Measurements from ENCODE around the gene WWOX.
A peak's percentile ranks its signal among the peaks of the same experiment; 100 is the strongest.

The WWOX gene

DNA sequence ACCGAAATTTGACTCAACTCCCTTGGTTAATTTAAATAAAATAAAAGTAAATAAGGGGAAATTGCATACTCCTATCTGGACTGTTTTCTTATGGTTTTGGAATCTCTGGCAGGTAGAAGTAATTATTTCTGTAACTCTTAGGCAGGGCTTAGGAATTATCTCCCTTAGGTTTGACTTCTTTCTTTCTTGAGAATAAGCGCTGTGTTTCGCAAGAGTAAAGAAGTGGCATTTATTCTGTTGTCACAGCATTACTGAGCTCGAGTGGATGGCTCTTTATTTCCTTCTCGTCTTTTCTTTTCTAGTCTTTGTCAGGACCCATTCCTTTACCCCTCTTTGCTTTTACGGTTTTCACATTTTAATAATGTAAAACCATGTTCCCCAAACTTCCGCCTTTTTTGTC is 633.2 kb downstream of the WWOX start:
- Histone ChIP-seq H3K27me3 (replicated peaks; ENCODE audit: insufficient read depth, low read length) (no peaks in the 10 kb centered on the region), H3K27ac (ENCODE audit: low read length) (no peak overlapping the region), H3K9ac (ENCODE audit: low read length) (no peak overlapping the region), H3K4me1 (ENCODE audit: low read length) (peaks cover 47% of the 10 kb centered on the region), H3K36me3 (replicated peaks; ENCODE audit: insufficient read depth, low read length) (no peaks in the 10 kb centered on the region), H3K9me3 (replicated peaks; ENCODE audit: insufficient read depth, low read length) (no peaks in the 10 kb centered on the region), H3K4me3 (ENCODE audit: low read length) (no peak overlapping the region), H3K4me2 (ENCODE audit: low read depth, low read length) (no peak overlapping the region), H3F3A (ENCODE audit: insufficient read depth, low read length) (peaks cover 76% of the 10 kb centered on the region), H3K9me2 (replicated peaks; ENCODE audit: insufficient read depth, low read length) (no peaks in the 10 kb centered on the region), H4K20me1 (ENCODE audit: insufficient read depth, low read length) (peaks cover 87% of the 10 kb centered on the region), H3K79me2 (ENCODE audit: low read length) (peaks cover 99% of the 10 kb centered on the region), H2AFZ (ENCODE audit: low read length) (no peak overlapping the region)
- no peak for DNase-seq
- TF ChIP-seq EZH2phosphoT487 (IDR thresholded peaks at IDR 0.05; ENCODE audit: low read length) (no peak), EZH2 (optimal IDR thresholded peaks at IDR 0.05; ENCODE audit: low read depth, low read length) (no peak), CTCF (IDR thresholded peaks at IDR 0.05; ENCODE audit: low read length) (no peak)

DNA sequence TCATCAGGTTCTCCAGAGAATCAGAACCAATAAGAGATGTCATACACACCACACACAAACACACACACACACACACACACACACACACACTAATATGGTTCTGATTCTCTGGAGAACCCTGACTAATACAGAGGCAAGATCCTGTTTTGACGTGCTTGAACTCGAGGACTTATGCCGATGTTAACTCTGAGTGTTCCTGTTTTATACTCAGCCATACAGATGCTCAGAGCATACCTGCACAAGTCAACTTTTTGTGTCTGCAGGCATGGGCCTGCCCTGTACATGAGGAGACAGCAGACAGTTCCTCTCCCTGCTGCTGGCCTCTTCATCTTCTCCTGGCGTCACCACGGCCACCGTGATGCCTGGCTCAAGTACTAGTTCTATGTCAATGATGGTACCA is 635.9 kb downstream of the WWOX start:
- Histone ChIP-seq H3K4me1 (ENCODE audit: low read length) (peaks cover 61% of the 10 kb centered on the region), H3F3A (ENCODE audit: insufficient read depth, low read length) (peaks cover 79% of the 10 kb centered on the region), H2AFZ (ENCODE audit: low read length) (no peak overlapping the region), H4K20me1 (ENCODE audit: insufficient read depth, low read length) (peaks cover 90% of the 10 kb centered on the region), H3K4me3 (ENCODE audit: low read length) (no peak overlapping the region), H3K4me2 (ENCODE audit: low read depth, low read length) (peak overlapping the region; percentile 21; the same call in 1 of the 2 replicates), H3K9me3 (replicated peaks; ENCODE audit: insufficient read depth, low read length) (no peaks in the 10 kb centered on the region), H3K79me2 (ENCODE audit: low read length) (peaks cover 99% of the 10 kb centered on the region), H3K9ac (ENCODE audit: low read length) (no peak overlapping the region), H3K27me3 (replicated peaks; ENCODE audit: insufficient read depth, low read length) (no peaks in the 10 kb centered on the region), H3K27ac (ENCODE audit: low read length) (peak overlapping the region; percentile 59; the same call in 1 of the 2 replicates), H3K36me3 (replicated peaks; ENCODE audit: insufficient read depth, low read length) (no peaks in the 10 kb centered on the region), H3K9me2 (replicated peaks; ENCODE audit: insufficient read depth, low read length) (no peaks in the 10 kb centered on the region)
- no peak for TF ChIP-seq CTCF (IDR thresholded peaks at IDR 0.05; ENCODE audit: low read length)
- TF ChIP-seq EZH2phosphoT487 (IDR thresholded peaks at IDR 0.05; ENCODE audit: low read length) = no peak
- no peak for TF ChIP-seq EZH2 (optimal IDR thresholded peaks at IDR 0.05; ENCODE audit: low read depth, low read length)
- no peak for DNase-seq

- H3K27me3 ChIP-seq (replicated peaks; ENCODE audit: insufficient read depth, low read length) = no peaks in the 10 kb centered on the region
- no peaks in the 10 kb centered on the region for H3K9me3 ChIP-seq (replicated peaks; ENCODE audit: insufficient read depth, low read length)
- peaks cover 99% of the 10 kb centered on the region for H3K79me2 ChIP-seq (ENCODE audit: low read length)
- no peaks in the 10 kb centered on the region for H3K36me3 ChIP-seq (replicated peaks; ENCODE audit: insufficient read depth, low read length)
- TF ChIP-seq EZH2 (optimal IDR thresholded peaks at IDR 0.05; ENCODE audit: low read depth, low read length) = no peak
- no peak for TF ChIP-seq CTCF (IDR thresholded peaks at IDR 0.05; ENCODE audit: low read length)
- no peak for TF ChIP-seq EZH2phosphoT487 (IDR thresholded peaks at IDR 0.05; ENCODE audit: low read length)
- peaks cover 56% of the 10 kb centered on the region for H3K4me1 ChIP-seq (ENCODE audit: low read length)
- peak overlapping the region; percentile 49; the same call in 1 of the 2 replicates for H3K27ac ChIP-seq (ENCODE audit: low read length)
- DNase-seq = no peak
- peaks cover 85% of the 10 kb centered on the region for H3F3A ChIP-seq (ENCODE audit: insufficient read depth, low read length)
- no peak overlapping the region for H3K9ac ChIP-seq (ENCODE audit: low read length)
- H2AFZ ChIP-seq (ENCODE audit: low read length) = no peak overlapping the region
- H3K4me3 ChIP-seq (ENCODE audit: low read length) = no peak overlapping the region
- H4K20me1 ChIP-seq (ENCODE audit: insufficient read depth, low read length) = peaks cover 88% of the 10 kb centered on the region
- H3K4me2 ChIP-seq (ENCODE audit: low read depth, low read length) = peak overlapping the region; percentile 24; the same call in 1 of the 2 replicates
- no peaks in the 10 kb centered on the region for H3K9me2 ChIP-seq (replicated peaks; ENCODE audit: insufficient read depth, low read length)
Measured at GRCh38 chr16:78737630-78738029, 638.2 kb downstream of the WWOX start.

All from MM.1S (cell line).